ENCODE data around the gene POLA2. TPM values are rescaled to one million over a fixed set of nuclear protein-coding genes. Genes with fewer than 3 reads are reported as not detected.

POLA2 gene
- total RNA-seq, 1 donor from 2014 or later, result 5.9 TPM

GRCh38 chr11:65317025-65317786 is 55.4 kb downstream of the POLA2 start:
- no peak for TF ChIP-seq CTCF (IDR thresholded peaks at IDR 0.05)
- H3K4me3 Mint-ChIP-seq (ENCODE audit: unreplicated experiment), result peak overlapping the region; percentile 82
- peak overlapping the region; percentile 91 for H3K27ac Mint-ChIP-seq (ENCODE audit: unreplicated experiment)
- no peak for DNase-seq (ENCODE audit: extremely low spot score, unreplicated experiment)
- H3K27me3 Mint-ChIP-seq (ENCODE audit: unreplicated experiment), result no peaks in the 10 kb centered on the region
- H3K9me3 Mint-ChIP-seq (ENCODE audit: unreplicated experiment), result no peaks in the 10 kb centered on the region
- peaks cover 6% of the 10 kb centered on the region for H3K36me3 Mint-ChIP-seq (ENCODE audit: unreplicated experiment)
- H3K4me1 Mint-ChIP-seq (ENCODE audit: unreplicated experiment), result peaks cover 40% of the 10 kb centered on the region

GRCh38 chr11:65320386-65321075 is 58.8 kb downstream of the POLA2 start:
- peaks cover 28% of the 10 kb centered on the region for H3K4me1 Mint-ChIP-seq (ENCODE audit: unreplicated experiment)

GRCh38 chr11:65321076-65321475 is 59.3 kb downstream of the POLA2 start:
- Mint-ChIP-seq H3K4me3 (ENCODE audit: unreplicated experiment) (no peak overlapping the region), H3K27me3 (ENCODE audit: unreplicated experiment) (no peaks in the 10 kb centered on the region), H3K9me3 (ENCODE audit: unreplicated experiment) (no peaks in the 10 kb centered on the region), H3K36me3 (ENCODE audit: unreplicated experiment) (peaks cover 13% of the 10 kb centered on the region), H3K4me1 (ENCODE audit: unreplicated experiment) (peaks cover 22% of the 10 kb centered on the region), H3K27ac (ENCODE audit: unreplicated experiment) (no peak overlapping the region)
- no peak for TF ChIP-seq CTCF (IDR thresholded peaks at IDR 0.05)
- no peak for DNase-seq (ENCODE audit: extremely low spot score, unreplicated experiment)

More at GRCh38 chr11:65320386-65321075, 58.8 kb downstream of the POLA2 start:
- H3K36me3 Mint-ChIP-seq (ENCODE audit: unreplicated experiment), result peaks cover 13% of the 10 kb centered on the region
- no peaks in the 10 kb centered on the region for H3K9me3 Mint-ChIP-seq (ENCODE audit: unreplicated experiment)
- no peak for DNase-seq (ENCODE audit: extremely low spot score, unreplicated experiment)
- H3K27me3 Mint-ChIP-seq (ENCODE audit: unreplicated experiment), result no peaks in the 10 kb centered on the region
- no peak for TF ChIP-seq CTCF (IDR thresholded peaks at IDR 0.05)
- no peak overlapping the region for H3K4me3 Mint-ChIP-seq (ENCODE audit: unreplicated experiment)
- H3K27ac Mint-ChIP-seq (ENCODE audit: unreplicated experiment), result no peak overlapping the region

- H3K27me3 Mint-ChIP-seq (ENCODE audit: unreplicated experiment), result no peaks in the 10 kb centered on the region
- no peaks in the 10 kb centered on the region for H3K9me3 Mint-ChIP-seq (ENCODE audit: unreplicated experiment)
- no peak overlapping the region for H3K27ac Mint-ChIP-seq (ENCODE audit: unreplicated experiment)
- no peak for TF ChIP-seq CTCF (IDR thresholded peaks at IDR 0.05)
- DNase-seq (ENCODE audit: extremely low spot score, unreplicated experiment), result no peak
- no peak overlapping the region for H3K4me3 Mint-ChIP-seq (ENCODE audit: unreplicated experiment)
- peaks cover 13% of the 10 kb centered on the region for H3K36me3 Mint-ChIP-seq (ENCODE audit: unreplicated experiment)
- peaks cover 14% of the 10 kb centered on the region for H3K4me1 Mint-ChIP-seq (ENCODE audit: unreplicated experiment)
These were observed 60.2 kb downstream of the POLA2 start for GRCh38 chr11:65321828-65322485.

- no peak for TF ChIP-seq CTCF (IDR thresholded peaks at IDR 0.05)
- Mint-ChIP-seq H3K27ac (ENCODE audit: unreplicated experiment) (peak overlapping the region; percentile 34), H3K4me1 (ENCODE audit: unreplicated experiment) (peaks cover 2% of the 10 kb centered on the region), H3K9me3 (ENCODE audit: unreplicated experiment) (no peaks in the 10 kb centered on the region), H3K36me3 (ENCODE audit: unreplicated experiment) (peaks cover 13% of the 10 kb centered on the region), H3K27me3 (ENCODE audit: unreplicated experiment) (no peaks in the 10 kb centered on the region), H3K4me3 (ENCODE audit: unreplicated experiment) (no peak overlapping the region)
- DNase-seq (ENCODE audit: extremely low spot score, unreplicated experiment), result no peak
These were observed 62.1 kb downstream of the POLA2 start for GRCh38 chr11:65323813-65324212.

Data from osteocyte (in vitro differentiated cells).